Endothelial cell of hepatic sinusoid (primary cell): Measurements from ENCODE around the gene SLC1A3.

Source experiments
- in situ Hi-C: cut with HindIII; loops from 2 replicates; pipeline ENCODE4 v1.10.0; 2017; ENCODE audit warnings: low sequenced_read_pairs

SLC1A3 gene

GRCh38 chr5:36599986-36600779 lies 6.2 kb upstream of the SLC1A3 start:
- in situ Hi-C loops: no loop called here

- in situ Hi-C loops: no loop called here
Observed at GRCh38 chr5:36600917-36601527, 5.4 kb upstream of the SLC1A3 start.

- in situ Hi-C loops: no loop called here
Observed at GRCh38 chr5:36602704-36603321, 3.6 kb upstream of the SLC1A3 start.

GRCh38 chr5:36605241-36605640 lies 1.2 kb upstream of the SLC1A3 start:
- in situ Hi-C loops: no loop called here

GRCh38 chr5:36606036-36606427 lies 374 bp upstream of the SLC1A3 start:
- in situ Hi-C loops: no loop called here

- in situ Hi-C loops: no loop called here
Observed at GRCh38 chr5:36607114-36607571, 737 bp downstream of the SLC1A3 start.

- in situ Hi-C loops: no loop called here
Observed at GRCh38 chr5:36607838-36608783, 1.7 kb downstream of the SLC1A3 start.

GRCh38 chr5:36610621-36611020 lies 4.2 kb downstream of the SLC1A3 start:
- in situ Hi-C loops: no loop called here

GRCh38 chr5:36611520-36612274 lies 5.3 kb downstream of the SLC1A3 start:
- in situ Hi-C loops: no loop called here

- in situ Hi-C loops: no loop called here
Observed at GRCh38 chr5:36613241-36613640, 6.8 kb downstream of the SLC1A3 start.

GRCh38 chr5:36613771-36614656 lies 7.6 kb downstream of the SLC1A3 start:
- in situ Hi-C loops: no loop called here

- in situ Hi-C loops: no loop called here
Observed at GRCh38 chr5:36614657-36615308, 8.4 kb downstream of the SLC1A3 start.

GRCh38 chr5:36619012-36619635 lies 12.7 kb downstream of the SLC1A3 start:
- in situ Hi-C loops: no loop called here

GRCh38 chr5:36621985-36622384 lies 15.6 kb downstream of the SLC1A3 start:
- in situ Hi-C loops: no loop called here

- in situ Hi-C loops: no loop called here
Observed at GRCh38 chr5:36623832-36624231, 17.4 kb downstream of the SLC1A3 start.

- in situ Hi-C loops: no loop called here
Observed at GRCh38 chr5:36624277-36624676, 17.9 kb downstream of the SLC1A3 start.

- in situ Hi-C loops: no loop called here
Observed at GRCh38 chr5:36628695-36629094, 22.3 kb downstream of the SLC1A3 start.

- in situ Hi-C loops: no loop called here
Observed at GRCh38 chr5:36629729-36630128, 23.3 kb downstream of the SLC1A3 start.
